Measurements from ENCODE around the gene PSMA1. TPM values are rescaled to one million over a fixed set of nuclear protein-coding genes. Genes with fewer than 3 reads are reported as not detected.

PSMA1 gene
- total and polyA plus RNA-seq, 2 experiments from 2014 or later: 159 to 303 TPM

GRCh38 chr11:14549891-14550290 lies 29.7 kb upstream of the PSMA1 start:
- WGBS, 2 experiments (ENCODE audit: low coverage in 1 of 2, low lambda C conversion rate in 2 of 2, missing lambda C conversion rate in 2 of 2): 50 to 52% methylated on average over 4 of the region's 4 CpGs
- no peaks in the 10 kb centered on the region for H3K9me2 ChIP-seq (ENCODE audit: insufficient read depth)
- H3K36me3 ChIP-seq (ENCODE audit: low read depth): no peaks in the 10 kb centered on the region
- no peak overlapping the region for H3K4me3 ChIP-seq
- no peak overlapping the region for H2AFZ ChIP-seq
- no peaks in the 10 kb centered on the region for H3K9me3 ChIP-seq (ENCODE audit: low read depth)
- H3F3A ChIP-seq (ENCODE audit: insufficient read depth): no peaks in the 10 kb centered on the region; the same call in 1 of the 2 replicates
- no peak overlapping the region for H3K27ac ChIP-seq
- no peaks in the 10 kb centered on the region for H3K4me1 ChIP-seq (ENCODE audit: insufficient read depth)
- no peaks in the 10 kb centered on the region for H3K79me2 ChIP-seq (ENCODE audit: insufficient read depth)
- no peak overlapping the region for H3K4me2 ChIP-seq (ENCODE audit: unreplicated experiment)
- TF ChIP-seq EZH2 (IDR thresholded peaks at IDR 0.05; ENCODE audit: insufficient read depth, poor library complexity, severe bottlenecking) (no peak), EZH2phosphoT487 (IDR thresholded peaks at IDR 0.05; ENCODE audit: insufficient read depth, low read depth) (no peak)
- H4K20me1 ChIP-seq (ENCODE audit: insufficient read depth): no peaks in the 10 kb centered on the region
- no peaks in the 10 kb centered on the region; the same call in 1 of the 2 replicates for H3K27me3 ChIP-seq (replicated peaks; ENCODE audit: insufficient read depth)
- no peak for DNase-seq
- H3K9ac ChIP-seq: no peak overlapping the region
- in situ Hi-C loops (cut with MboI): loop anchor here (25.0 kb wide), 1 partner anchor 362 kb away; no protein-coding TSS in a partner anchor

GRCh38 chr11:14547440-14547839 lies 27.3 kb upstream of the PSMA1 start:
- H3K27me3 ChIP-seq (replicated peaks; ENCODE audit: insufficient read depth): no peaks in the 10 kb centered on the region
- H2AFZ ChIP-seq: no peak overlapping the region
- DNase-seq: no peak
- no peak overlapping the region for H3K4me3 ChIP-seq
- H4K20me1 ChIP-seq (ENCODE audit: insufficient read depth): no peaks in the 10 kb centered on the region
- in situ Hi-C loops (cut with MboI): loop anchor here (25.0 kb wide), 1 partner anchor 365 kb away; no protein-coding TSS in a partner anchor
- no peaks in the 10 kb centered on the region for H3K4me1 ChIP-seq (ENCODE audit: insufficient read depth)
- no peaks in the 10 kb centered on the region for H3K36me3 ChIP-seq (ENCODE audit: low read depth)
- H3K9ac ChIP-seq: no peak overlapping the region
- H3K27ac ChIP-seq: no peak overlapping the region
- no peaks in the 10 kb centered on the region for H3K9me2 ChIP-seq (ENCODE audit: insufficient read depth)
- 54 to 72% methylated on average over 2 of the region's 2 CpGs for WGBS, 2 experiments (ENCODE audit: low coverage in 1 of 2, low lambda C conversion rate in 2 of 2, missing lambda C conversion rate in 2 of 2)
- no peak for TF ChIP-seq EZH2 (IDR thresholded peaks at IDR 0.05; ENCODE audit: insufficient read depth, poor library complexity, severe bottlenecking)
- no peak for TF ChIP-seq EZH2phosphoT487 (IDR thresholded peaks at IDR 0.05; ENCODE audit: insufficient read depth, low read depth)
- H3K4me2 ChIP-seq (ENCODE audit: unreplicated experiment): no peak overlapping the region
- no peaks in the 10 kb centered on the region for H3K9me3 ChIP-seq (ENCODE audit: low read depth)
- no peaks in the 10 kb centered on the region; the same call in 1 of the 2 replicates for H3F3A ChIP-seq (ENCODE audit: insufficient read depth)
- no peaks in the 10 kb centered on the region for H3K79me2 ChIP-seq (ENCODE audit: insufficient read depth)

- in situ Hi-C loops (cut with MboI): loop anchor here (25.0 kb wide), 1 partner anchor 366 kb away; no protein-coding TSS in a partner anchor
- Histone ChIP-seq H3K27ac (no peak overlapping the region), H3K9me3 (ENCODE audit: low read depth) (no peaks in the 10 kb centered on the region), H3K79me2 (ENCODE audit: insufficient read depth) (no peaks in the 10 kb centered on the region), H3K9me2 (ENCODE audit: insufficient read depth) (no peaks in the 10 kb centered on the region), H3F3A (ENCODE audit: insufficient read depth) (no peaks in the 10 kb centered on the region; the same call in 1 of the 2 replicates), H3K27me3 (replicated peaks; ENCODE audit: insufficient read depth) (no peaks in the 10 kb centered on the region), H3K4me2 (ENCODE audit: unreplicated experiment) (no peak overlapping the region), H4K20me1 (ENCODE audit: insufficient read depth) (no peaks in the 10 kb centered on the region), H3K4me1 (ENCODE audit: insufficient read depth) (no peaks in the 10 kb centered on the region), H2AFZ (no peak overlapping the region), H3K36me3 (ENCODE audit: low read depth) (no peaks in the 10 kb centered on the region), H3K4me3 (no peak overlapping the region), H3K9ac (no peak overlapping the region)
- TF ChIP-seq EZH2phosphoT487 (IDR thresholded peaks at IDR 0.05; ENCODE audit: insufficient read depth, low read depth) (no peak), EZH2 (IDR thresholded peaks at IDR 0.05; ENCODE audit: insufficient read depth, poor library complexity, severe bottlenecking) (no peak)
- peak; percentile 11 for DNase-seq
These were observed 26.5 kb upstream of the PSMA1 start for GRCh38 chr11:14546672-14547071.

GRCh38 chr11:14544611-14545010 lies 24.4 kb upstream of the PSMA1 start:
- WGBS, 2 experiments (ENCODE audit: low coverage in 1 of 2, low lambda C conversion rate in 2 of 2, missing lambda C conversion rate in 2 of 2): 29% methylated on average over 3 of the region's 3 CpGs
- H3K36me3 ChIP-seq (ENCODE audit: low read depth): no peaks in the 10 kb centered on the region
- no peaks in the 10 kb centered on the region for H3K4me1 ChIP-seq (ENCODE audit: insufficient read depth)
- in situ Hi-C loops (cut with MboI): loop anchor here (25.0 kb wide), 1 partner anchor 368 kb away; no protein-coding TSS in a partner anchor
- peak overlapping the region; percentile 30 for H3K4me2 ChIP-seq (ENCODE audit: unreplicated experiment)
- H3K79me2 ChIP-seq (ENCODE audit: insufficient read depth): no peaks in the 10 kb centered on the region
- H3K27me3 ChIP-seq (replicated peaks; ENCODE audit: insufficient read depth): no peaks in the 10 kb centered on the region
- no peaks in the 10 kb centered on the region; the same call in 1 of the 2 replicates for H3F3A ChIP-seq (ENCODE audit: insufficient read depth)
- 0 out of 2 replicates have a peak overlapping the region, but pooled peaks have one; percentile 17 for H3K27ac ChIP-seq
- DNase-seq: peak; percentile 63
- H3K9ac ChIP-seq: no peak overlapping the region
- H4K20me1 ChIP-seq (ENCODE audit: insufficient read depth): no peaks in the 10 kb centered on the region
- H3K4me3 ChIP-seq: no peak overlapping the region
- no peak for TF ChIP-seq EZH2phosphoT487 (IDR thresholded peaks at IDR 0.05; ENCODE audit: insufficient read depth, low read depth)
- no peak for TF ChIP-seq EZH2 (IDR thresholded peaks at IDR 0.05; ENCODE audit: insufficient read depth, poor library complexity, severe bottlenecking)
- H3K9me2 ChIP-seq (ENCODE audit: insufficient read depth): no peaks in the 10 kb centered on the region
- no peaks in the 10 kb centered on the region for H3K9me3 ChIP-seq (ENCODE audit: low read depth)
- no peak overlapping the region; the same call in 1 of the 2 replicates for H2AFZ ChIP-seq
